ENCODE data around the gene CNTNAP1.

Gene CNTNAP1

GRCh38 chr17:42670789-42671657 lies 11.3 kb upstream of the CNTNAP1 start:
- no peak for DNase-seq

GRCh38 chr17:42672038-42672437 lies 10.3 kb upstream of the CNTNAP1 start:
- DNase-seq = no peak

DNA sequence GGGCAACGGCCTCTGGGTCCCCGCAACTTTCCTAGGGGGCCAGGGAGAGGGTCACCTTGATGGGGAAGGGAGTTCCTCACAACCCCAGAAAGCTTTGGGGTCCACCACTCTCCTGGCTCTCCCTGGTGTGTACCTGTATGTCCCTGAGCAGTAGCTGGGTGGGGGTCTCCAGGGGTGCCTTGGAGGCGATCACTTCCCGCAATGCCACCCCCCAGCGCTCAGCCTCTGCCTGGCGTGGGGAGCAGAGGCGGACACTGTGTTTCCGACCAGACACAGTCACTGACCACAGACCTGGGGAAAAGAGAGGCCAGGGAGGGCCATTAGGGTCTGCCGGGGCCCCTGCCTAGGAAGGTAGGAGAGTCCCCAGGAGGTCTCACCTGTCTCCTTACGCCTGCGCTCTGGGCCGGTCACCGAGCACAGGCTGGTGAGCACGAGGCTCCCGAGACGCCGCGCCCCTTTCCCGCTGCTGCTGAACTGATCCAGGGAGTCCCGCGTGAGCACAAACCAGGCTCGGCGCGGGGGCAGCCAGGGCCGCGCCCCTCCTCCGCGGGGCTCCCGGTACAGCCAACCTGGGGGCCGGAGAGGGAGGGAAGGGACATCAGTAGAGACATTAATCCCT lies 9.0 kb upstream of the CNTNAP1 start:
- DNase-seq = no peak

- no peak for DNase-seq
Measured at GRCh38 chr17:42673885-42674754, 8.2 kb upstream of the CNTNAP1 start.

GRCh38 chr17:42674755-42675347 lies 7.5 kb upstream of the CNTNAP1 start:
- no peak for DNase-seq

DNA sequence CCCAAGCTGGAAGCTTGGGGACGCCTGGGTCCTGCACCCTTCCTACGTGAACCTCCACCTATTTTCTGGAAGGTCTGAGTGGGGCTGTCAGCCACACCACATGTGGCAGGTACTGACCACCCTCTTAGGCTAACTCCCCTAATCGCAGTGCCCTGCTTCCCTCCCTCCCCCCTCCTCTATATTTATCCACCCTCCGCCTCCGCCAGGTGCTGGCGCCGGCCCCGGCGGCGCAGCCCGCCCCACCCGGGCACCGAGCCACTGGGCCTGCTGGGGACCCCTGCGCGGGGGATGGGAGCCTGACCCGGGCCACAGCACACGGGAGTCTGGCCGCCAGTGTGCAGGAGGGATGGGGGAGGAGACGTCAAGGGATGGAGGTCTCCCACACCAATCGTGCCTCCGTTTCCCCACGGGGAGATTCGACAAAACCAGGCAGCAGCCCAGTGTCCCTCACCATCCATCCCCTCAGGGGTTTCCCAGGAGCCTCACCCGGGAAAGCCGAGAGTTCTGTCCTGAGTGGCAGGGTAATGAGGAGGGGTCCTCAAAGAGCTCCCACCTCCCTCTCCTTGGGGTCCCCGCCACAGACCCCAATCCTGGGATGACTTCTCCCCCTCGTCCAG lies 6.9 kb upstream of the CNTNAP1 start:
- DNase-seq = no peak

- no peak for DNase-seq
Measured at GRCh38 chr17:42675965-42676423, 6.3 kb upstream of the CNTNAP1 start.

DNA sequence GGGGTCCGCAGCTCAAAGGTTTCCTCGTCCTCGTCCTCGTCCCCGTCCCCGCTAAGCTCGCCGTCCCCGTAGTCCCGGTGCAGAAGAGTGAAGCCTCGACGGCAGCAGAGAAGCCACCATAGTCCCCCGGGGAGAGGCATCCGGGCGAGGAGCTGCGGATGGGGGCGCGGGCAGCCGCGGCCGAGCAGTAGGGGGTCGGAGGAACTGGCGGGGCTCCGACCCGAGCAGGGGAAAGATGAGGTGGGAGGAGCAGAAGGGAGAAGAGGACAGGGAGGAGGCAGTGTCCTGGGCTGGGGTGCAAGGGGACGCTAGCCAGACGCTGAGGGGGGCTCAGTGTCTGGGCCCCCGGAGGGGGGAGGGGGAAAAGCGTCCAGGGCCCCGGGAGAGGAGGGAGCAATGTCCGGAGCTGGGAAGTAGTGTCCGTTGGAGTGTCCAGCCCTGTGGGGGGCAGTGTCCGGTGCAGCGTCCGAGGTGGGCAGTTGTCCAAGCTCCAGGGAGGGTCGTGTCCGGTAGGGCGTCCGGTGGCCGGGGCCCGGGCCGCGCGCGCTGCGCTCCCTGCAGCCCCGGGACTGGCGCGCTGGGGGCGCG lies 5.8 kb upstream of the CNTNAP1 start, which contains the start of gene PLEKHH3:
TSS of gene PLEKHH3 (minus strand) at position 571 of the 588 bp plus-strand sequence. CDS start at position 140, 431 bp downstream.
- no peak for DNase-seq

DNA sequence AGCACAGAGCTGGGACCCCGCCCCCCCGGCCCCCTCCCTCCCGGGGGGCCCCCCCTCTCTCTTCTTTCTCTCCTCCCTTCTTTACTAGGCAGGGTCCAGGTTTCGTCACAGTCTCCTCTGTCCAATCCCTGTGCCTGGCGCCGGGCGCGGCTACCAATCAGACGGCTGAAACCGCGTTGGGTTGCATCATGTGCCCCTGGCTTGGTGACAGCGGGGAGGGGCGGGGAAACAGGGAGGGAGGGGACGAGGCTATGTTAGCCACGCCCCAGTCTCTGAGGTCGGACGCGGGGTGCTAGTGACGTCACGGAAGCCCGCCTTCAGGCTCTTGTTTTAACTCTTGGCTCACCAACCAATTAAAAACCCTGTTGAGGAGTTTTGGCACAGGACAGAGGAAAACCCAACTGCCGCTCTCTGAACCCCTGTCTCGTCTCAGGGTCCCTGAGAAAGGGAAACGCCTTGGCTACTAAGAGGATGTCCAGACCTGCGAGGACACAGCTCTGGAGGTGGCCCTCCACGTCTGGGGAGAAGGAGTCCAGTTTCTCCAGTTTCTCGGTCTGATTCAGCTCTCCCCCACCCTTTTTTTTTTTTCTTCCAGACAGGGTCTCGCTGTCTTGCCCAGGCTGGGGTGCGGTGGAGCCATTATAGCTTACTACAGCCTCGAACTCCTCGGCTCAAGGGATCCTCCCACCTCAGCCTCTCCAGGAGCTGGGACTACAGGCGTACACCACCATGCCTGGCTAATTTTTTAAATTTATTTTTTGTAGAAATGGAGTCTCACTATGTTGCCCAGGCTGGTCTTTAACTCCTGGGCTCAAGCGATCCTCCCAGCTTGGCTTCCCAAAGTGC lies 5.1 kb upstream of the CNTNAP1 start:
- peak; percentile 99 for DNase-seq

DNA sequence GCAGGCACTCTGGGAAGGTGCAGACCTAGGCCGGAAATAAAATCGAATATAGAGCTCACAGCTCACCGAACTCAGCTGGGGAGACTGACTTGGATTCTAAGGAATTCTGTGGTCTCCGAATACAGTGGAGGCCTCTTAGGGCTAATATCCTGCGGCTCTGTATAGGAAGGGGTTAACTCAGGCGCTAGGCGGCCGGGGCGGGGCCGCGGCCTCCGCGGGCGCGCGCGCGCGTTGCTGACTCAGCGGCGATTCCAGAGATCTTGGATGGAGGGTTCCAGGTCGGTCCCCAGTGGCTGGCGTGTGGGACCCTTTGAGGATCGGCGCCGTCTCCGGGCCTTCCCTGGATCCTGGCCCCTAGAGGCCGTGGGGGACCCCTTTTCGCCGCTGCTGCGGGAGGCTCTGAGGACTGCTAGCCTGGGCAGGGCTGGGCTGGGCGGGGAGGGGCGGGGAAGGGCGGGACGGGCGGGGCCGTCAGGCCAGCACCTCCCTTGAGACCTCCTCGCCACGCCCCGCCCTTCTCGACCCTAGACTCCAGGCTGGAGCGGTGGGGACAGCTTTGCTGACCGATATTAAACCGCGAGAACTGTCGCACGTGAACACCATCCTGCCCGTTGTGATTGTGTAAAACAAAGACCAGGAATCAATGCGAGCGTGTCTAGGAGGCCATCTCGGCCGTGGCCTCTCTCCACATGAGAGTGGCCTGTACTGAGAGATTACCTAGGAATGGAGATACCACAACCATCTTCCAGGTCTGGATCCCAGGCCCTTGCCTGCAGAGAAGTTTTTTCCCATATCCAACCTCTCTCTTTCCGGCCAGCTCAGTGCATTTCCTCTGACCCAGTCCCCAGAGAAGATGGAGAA lies 4.2 kb upstream of the CNTNAP1 start:
- DNase-seq = peak; percentile 73

GRCh38 chr17:42678951-42679491 lies 3.3 kb upstream of the CNTNAP1 start:
- no peak for DNase-seq

DNA sequence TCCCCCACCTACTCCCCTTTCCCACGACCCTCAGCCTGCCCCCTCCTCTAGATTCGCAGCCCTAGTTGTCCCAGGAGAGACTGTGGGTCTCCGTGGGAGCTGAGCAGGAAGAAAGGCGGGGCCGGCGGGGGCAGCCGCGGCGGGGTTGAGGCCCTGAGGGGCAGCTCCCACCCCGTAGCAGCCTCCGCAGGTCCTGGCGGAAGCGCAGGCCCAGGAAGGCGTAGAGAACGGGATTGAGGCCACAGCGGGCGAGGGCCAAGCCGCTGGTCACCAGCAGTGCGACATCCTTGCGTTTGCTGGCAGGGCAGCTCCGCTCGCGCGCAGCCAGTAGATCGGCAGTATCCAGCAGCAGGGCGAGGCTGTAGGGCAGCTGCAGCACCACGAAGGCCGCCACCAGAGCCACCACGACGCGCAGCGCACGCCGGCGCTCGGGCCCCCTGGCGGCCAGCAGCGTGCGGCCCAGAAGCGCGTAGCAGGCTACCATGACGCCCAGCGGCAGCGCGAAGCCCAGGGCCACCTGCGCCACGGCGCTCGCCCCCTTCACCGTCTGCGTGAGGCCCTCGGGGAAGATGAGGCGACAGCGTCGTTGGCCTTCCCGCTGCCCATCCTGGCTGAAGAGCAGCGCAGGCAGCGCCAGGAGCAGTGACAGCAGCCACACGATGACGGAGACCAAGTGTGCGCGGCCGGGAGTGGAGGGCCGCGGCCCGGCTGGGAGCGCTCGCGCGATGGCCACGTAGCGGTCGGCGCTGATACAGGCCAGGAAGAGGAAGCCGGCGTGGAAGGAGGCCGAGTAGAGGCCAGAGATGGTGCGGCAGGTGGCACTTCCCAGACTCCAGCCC lies 2.6 kb upstream of the CNTNAP1 start:
- peak; percentile 79 for DNase-seq

- DNase-seq = no peak
Measured at GRCh38 chr17:42680331-42680808, 2.0 kb upstream of the CNTNAP1 start.

- DNase-seq = no peak
Measured at GRCh38 chr17:42682722-42683403, 532 bp downstream of the CNTNAP1 start.

DNA sequence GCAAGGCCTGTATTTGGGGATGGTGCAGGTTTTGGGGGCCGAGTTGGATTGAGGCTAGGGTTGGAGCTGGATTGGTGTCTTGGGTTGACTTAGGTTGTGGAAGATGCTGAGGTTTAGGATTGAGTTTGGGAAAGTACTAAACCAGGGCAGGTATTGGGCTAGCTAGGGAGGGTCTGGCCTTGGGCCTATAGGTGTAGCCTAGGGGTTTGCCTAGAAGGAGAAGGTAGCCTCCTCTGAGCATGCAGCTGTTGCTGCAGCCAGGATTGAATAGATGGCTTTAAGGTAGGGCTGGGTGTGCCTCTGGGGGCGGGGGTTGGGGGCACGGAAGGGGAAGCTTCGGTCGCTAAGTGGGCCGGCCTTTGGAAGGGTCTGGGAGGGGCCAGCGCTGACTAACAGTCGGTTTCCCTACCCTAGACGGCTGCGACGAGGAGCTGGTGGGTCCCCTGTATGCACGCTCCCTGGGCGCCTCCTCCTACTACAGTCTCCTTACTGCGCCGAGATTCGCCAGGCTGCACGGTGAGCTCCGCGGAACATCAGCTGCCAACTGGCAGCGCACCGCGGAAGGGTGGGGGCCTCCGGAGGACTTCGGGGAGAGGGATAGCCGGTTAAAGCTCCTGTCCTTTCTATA lies 1.2 kb downstream of the CNTNAP1 start:
- DNase-seq = no peak

- DNase-seq = no peak
Measured at GRCh38 chr17:42684929-42685556, 2.7 kb downstream of the CNTNAP1 start.

GRCh38 chr17:42685831-42686230 lies 3.5 kb downstream of the CNTNAP1 start:
- DNase-seq = no peak

All from CD4-positive, alpha-beta T cell treated with Interleukin-15 for 1 hour (primary cell).